A673 (cell line): ENCODE data around the gene ANKRD12. TPM values are rescaled to one million over a fixed set of nuclear protein-coding genes. Genes with fewer than 3 reads are reported as not detected.

Source experiments
- BruUV-seq: library from RNA; stranded (reverse); fragments of 400-500 nt; replicated peaks from 2 replicates; lab custom pipeline; 2021; lab: Mats Ljungman, UMichigan
- CTCF ChIA-PET: fragments of 300-600 bp; sonication (Branson Sonifier 250); formaldehyde crosslinking; loops from one replicate; lab custom pipeline; 2022; ENCODE audit warnings: antibody characterized with exemption; lab: Charles Lee
- POLR2A ChIA-PET: fragments of 300-600 bp; sonication (Branson Sonifier 250); formaldehyde crosslinking; loops from one replicate; lab custom pipeline; 2022; ENCODE audit warnings: antibody characterized with exemption; ENCODE audit not compliant: low non-redundant PET; lab: Charles Lee
- DNase-seq: peaks from one replicate; pipeline ENCODE4 v3.0.0-alpha.2; 2015; ENCODE audit warnings: low spot score
- H3K27ac ChIP-seq: fragments of 200-600 bp; sonication (generic); 2 replicates; pipeline ENCODE4 v1.5.1; 2016; ENCODE audit warnings: mixed run types, low read depth, mild to moderate bottlenecking, mixed read lengths, antibody characterized with exemption, low read length; ENCODE audit not compliant: poor library complexity, severe bottlenecking
- H3K27me3 ChIP-seq: fragments of 200-600 bp; sonication (generic); replicated peaks from 2 replicates; pipeline ENCODE4 v1.6.1; 2017; ENCODE audit warnings: mixed run types, low read depth, mild to moderate bottlenecking, mixed read lengths, antibody characterized with exemption, low read length; ENCODE audit not compliant: insufficient read depth, poor library complexity
- H3K36me3 ChIP-seq: fragments of 200-600 bp; sonication (generic); 2 replicates; pipeline ENCODE4 v1.6.1; 2016; ENCODE audit warnings: mixed run types, mild to moderate bottlenecking, mixed read lengths, antibody characterized with exemption, low read length; ENCODE audit not compliant: insufficient read depth, poor library complexity, severe bottlenecking
- H3K4me1 ChIP-seq: fragments of 200-600 bp; sonication (generic); 2 replicates; pipeline ENCODE4 v1.6.1; 2017; ENCODE audit warnings: mixed run types, mild to moderate bottlenecking, mixed read lengths, antibody characterized with exemption, low read length; ENCODE audit not compliant: insufficient read depth, poor library complexity, severe bottlenecking
- H3K4me3 ChIP-seq: fragments of 200-600 bp; sonication (generic); 2 replicates; pipeline ENCODE4 v1.5.1; 2016; ENCODE audit warnings: low read depth, mixed run types, mild to moderate bottlenecking, mixed read lengths, low read length; ENCODE audit not compliant: poor library complexity, severe bottlenecking
- H3K9me3 ChIP-seq: fragments of 200-600 bp; sonication (generic); 2 replicates; pipeline ENCODE4 v1.6.1; 2016; ENCODE audit warnings: mixed run types, low read depth, mild to moderate bottlenecking, mixed read lengths, antibody characterized with exemption, low read length; ENCODE audit not compliant: poor library complexity, severe bottlenecking
- CTCF ChIP-seq: fragments of 300-800, 200-600 bp; sonication (generic); conservative IDR thresholded peaks from 2 replicates; pipeline ENCODE4 v1.5.1; 2017; ENCODE audit warnings: low read depth, mild to moderate bottlenecking, antibody characterized with exemption, low read length, moderate library complexity, mixed read lengths
- EZH2 ChIP-seq: fragments of 200-600 bp; sonication (generic); IDR thresholded peaks from 2 replicates; pipeline ENCODE4 v1.6.1; 2017; ENCODE audit warnings: borderline replicate concordance, low read depth, mild to moderate bottlenecking, mixed read lengths, antibody characterized with exemption, low read length; ENCODE audit not compliant: poor library complexity, severe bottlenecking
- intact Hi-C: fragments of 100-400 bp; cut with micrococcal nuclease; formaldehyde crosslinking; loops from one replicate; pipeline ENCODE4 v1.10.0; 2022; ENCODE audit not compliant: unreplicated experiment
- total RNA-seq: library from RNA; stranded (reverse); gene quantifications from 2 replicates; pipeline ENCODE4 v1.2.3, GENCODE V29; 2021

ANKRD12 gene
- total RNA-seq, 1 experiment from 2014 or later, result 24.2 TPM

DNA sequence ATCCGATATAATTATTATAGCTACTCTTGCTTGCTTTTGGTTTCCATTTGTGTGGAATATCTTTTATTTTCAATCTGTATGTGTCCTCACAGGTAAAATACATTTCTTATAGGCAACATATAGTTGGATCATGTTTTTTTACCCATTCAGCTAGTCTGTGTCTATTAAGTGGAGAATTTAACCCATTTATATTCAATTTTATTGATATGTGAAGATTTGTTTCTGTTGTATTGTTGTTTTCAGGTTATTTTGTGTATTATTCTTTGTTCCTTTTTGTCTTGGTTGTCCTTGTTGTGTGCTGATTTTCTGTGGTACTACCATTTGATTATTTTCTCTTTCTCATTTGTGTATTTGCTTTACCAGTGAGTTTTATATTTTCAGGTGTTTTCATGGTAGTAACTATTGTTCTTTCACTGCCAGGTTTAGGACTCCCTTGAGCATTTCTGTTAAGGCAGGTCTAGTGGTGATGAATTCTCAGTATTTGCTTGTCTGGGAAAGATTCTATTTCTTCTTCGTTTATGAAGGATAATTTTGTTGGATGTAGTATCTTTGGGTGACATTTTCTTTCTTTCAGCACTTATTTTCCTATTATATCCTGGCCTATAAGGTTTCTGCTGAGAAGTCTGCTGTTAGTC, 95.4 kb downstream of the ANKRD12 start:
- TF ChIP-seq EZH2 (no peak), CTCF (no peak)
- CTCF ChIA-PET, result interaction anchor here (0.7 kb wide), 1 partner anchor 252 kb away, joined by 7 read pairs; no protein-coding TSS in a partner anchor
- intact Hi-C loops, result no loop called here
- peaks cover 11% of the 10 kb centered on the region for H3K9me3 ChIP-seq
- POLR2A ChIA-PET, result no interaction called here
- no peaks in the 10 kb centered on the region for H3K27me3 ChIP-seq
- no TSS peak for BruUV-seq
- H3K4me1 ChIP-seq, result no peaks in the 10 kb centered on the region
- H3K36me3 ChIP-seq, result no peaks in the 10 kb centered on the region
- no peak overlapping the region for H3K27ac ChIP-seq
- no peak overlapping the region for H3K4me3 ChIP-seq
- no peak for DNase-seq

GRCh38 chr18:9232977-9233376, 96.4 kb downstream of the ANKRD12 start:
- ChIA-PET POLR2A (no interaction called here), CTCF (interaction anchor here (0.6 kb wide), 1 partner anchor 163 kb away, joined by 3 read pairs; no protein-coding TSS in a partner anchor)
- no peak overlapping the region for H3K27ac ChIP-seq
- intact Hi-C loops, result no loop called here
- TF ChIP-seq EZH2 (no peak), CTCF (no peak)
- peaks cover 11% of the 10 kb centered on the region for H3K9me3 ChIP-seq
- no peaks in the 10 kb centered on the region for H3K36me3 ChIP-seq
- DNase-seq, result no peak
- no peaks in the 10 kb centered on the region for H3K4me1 ChIP-seq
- H3K27me3 ChIP-seq, result no peaks in the 10 kb centered on the region
- no peak overlapping the region for H3K4me3 ChIP-seq
- no TSS peak for BruUV-seq

GRCh38 chr18:9233771-9234440, 97.3 kb downstream of the ANKRD12 start:
- H3K9me3 ChIP-seq, result peaks cover 11% of the 10 kb centered on the region
- ChIA-PET POLR2A (no interaction called here), CTCF (no interaction called here)
- no peak overlapping the region for H3K27ac ChIP-seq
- TF ChIP-seq CTCF, result no peak
- TF ChIP-seq EZH2, result no peak
- no TSS peak for BruUV-seq
- DNase-seq, result no peak
- no peak overlapping the region for H3K4me3 ChIP-seq
- H3K36me3 ChIP-seq, result no peaks in the 10 kb centered on the region
- no peaks in the 10 kb centered on the region for H3K27me3 ChIP-seq
- intact Hi-C loops, result no loop called here
- no peaks in the 10 kb centered on the region for H3K4me1 ChIP-seq
